Fibroblast of the aortic adventitia (primary cell): ENCODE measurements around the gene ST7. TPM values are rescaled to one million over a fixed set of nuclear protein-coding genes. Genes with fewer than 3 reads are reported as not detected.
"Not testable (repeated sequence)": the region's sequence is repeated elsewhere in the genome, so short reads cannot be mapped to it uniquely, and the experiment has no call there.

ENCODE experiments used
- DNase-seq: peaks from one replicate; pipeline ENCODE4 v3.0.0-alpha.2; 2010; ENCODE audit warnings: low read depth
- H3K4me3 ChIP-seq: 2 replicates; pipeline ENCODE4 v1.5.1; 2011; ENCODE audit warnings: low read depth, mild to moderate bottlenecking, control low read depth, low read length, moderate library complexity
- CTCF ChIP-seq: IDR thresholded peaks from 2 replicates; pipeline ENCODE4 v1.5.1; 2011; ENCODE audit warnings: mild to moderate bottlenecking, low read length, control low read depth, inconsistent platforms; ENCODE audit not compliant: insufficient read depth
- total RNA-seq: library from RNA; depleted of rRNA; stranded (reverse); fragments of >200 nt; gene quantifications from 2 replicates; pipeline ENCODE4 v1.2.3, GENCODE V29; 2012; ENCODE audit warnings: low replicate concordance

ST7 gene
- total RNA-seq, 1 donor: 22.7 TPM

- TF ChIP-seq CTCF: no peak
- no peak for DNase-seq
- no peak overlapping the region for H3K4me3 ChIP-seq
Observed at GRCh38 chr7:117021366-117021765, 68.1 kb downstream of the ST7 start.

- DNase-seq: no peak
- H3K4me3 ChIP-seq: no peak overlapping the region
- TF ChIP-seq CTCF: no peak
Observed at GRCh38 chr7:117021986-117022385, 68.7 kb downstream of the ST7 start.

GRCh38 chr7:117023325-117023854 is 70.1 kb downstream of the ST7 start:
- no peak for TF ChIP-seq CTCF
- DNase-seq: no peak
- no peak overlapping the region for H3K4me3 ChIP-seq

- no peak overlapping the region for H3K4me3 ChIP-seq
- DNase-seq: no peak
- TF ChIP-seq CTCF: no peak
Observed at GRCh38 chr7:117024811-117025210, 71.5 kb downstream of the ST7 start.

- TF ChIP-seq CTCF: no peak
- no peak for DNase-seq
Observed at GRCh38 chr7:117025891-117026290, 72.6 kb downstream of the ST7 start.

GRCh38 chr7:117030346-117030745 is 77.0 kb downstream of the ST7 start:
- not testable (repeated sequence) for DNase-seq, H3K4me3 ChIP-seq

More at GRCh38 chr7:117025891-117026290, 72.6 kb downstream of the ST7 start:
- H3K4me3 ChIP-seq: no peak overlapping the region

GRCh38 chr7:117030793-117031192 is 77.5 kb downstream of the ST7 start:
- not testable (repeated sequence) for H3K4me3 ChIP-seq, DNase-seq

GRCh38 chr7:117032810-117033209 is 79.5 kb downstream of the ST7 start:
- TF ChIP-seq CTCF: no peak
- H3K4me3 ChIP-seq: no peak overlapping the region
- no peak for DNase-seq
